ENCODE data around the gene SRA1. TPM values are rescaled to one million over a fixed set of nuclear protein-coding genes. Genes with fewer than 3 reads are reported as not detected.
A peak's percentile ranks its signal among the peaks of the same experiment; 100 is the strongest.

Gene SRA1
- total and polyA plus RNA-seq, 9 of the 15 experiments (the other 6 are each of a cell fraction or from before 2014, with no cell fraction given) = 24.1 to 47.4 (median 41.3) TPM

GRCh38 chr5:140564196-140565023 lies 7.1 kb upstream of the SRA1 start, which contains the start of the genes APBB3 and SLC35A4 (continued):
- TF ChIP-seq SNRNP70 (optimal IDR thresholded peaks at IDR 0.05; ENCODE audit: low read depth, low read length) (no peak), MECOM (CRISPR knock-in tag; IDR thresholded peaks at IDR 0.05) (no peak), ZNF431 (CRISPR knock-in tag; IDR thresholded peaks at IDR 0.05) (peak; percentile 35), TAF9B (IDR thresholded peaks at IDR 0.05; ENCODE audit: partially characterized antibody) (peak; percentile 95), MAFK (IDR thresholded peaks at IDR 0.05; ENCODE audit: low read length) (peak; percentile 30; the same call in 1 of the 2 replicates), THRB (CRISPR knock-in tag; conservative IDR thresholded peaks at IDR 0.05) (peak; percentile 4; the same call in 1 of the 2 replicates), HINFP (tag; conservative IDR thresholded peaks at IDR 0.05; ENCODE audit: low read depth) (no peak), XRCC4 (IDR thresholded peaks at IDR 0.05; ENCODE audit: extremely low read depth, insufficient read depth, insufficient read length) (no peak), ZNF282 (CRISPR knock-in tag; IDR thresholded peaks at IDR 0.05) (0 out of 2 replicates have a peak, but pooled peaks have one; percentile 37), KLF16 (IDR thresholded peaks at IDR 0.05) (no peak), TBL1XR1 (IDR thresholded peaks at IDR 0.05; ENCODE audit: low read length in 2 of 2) (peak; percentile 18 to 87; a peak in 3 of 4 replicates), ZFP36 (IDR thresholded peaks at IDR 0.05; ENCODE audit: low read depth, low read length, partially characterized antibody) (peak; percentile 2), RHOXF2B (CRISPR knock-in tag; conservative IDR thresholded peaks at IDR 0.05) (no peak), FOXP4 (CRISPR knock-in tag; IDR thresholded peaks at IDR 0.05; ENCODE audit: borderline replicate concordance) (peak; percentile 39; the same call in 1 of the 2 replicates), PRMT5 (CRISPR knock-in tag; IDR thresholded peaks at IDR 0.05) (no peak), ZNF121 (CRISPR knock-in tag; conservative IDR thresholded peaks at IDR 0.05) (no peak), ZNF561 (CRISPR knock-in tag; conservative IDR thresholded peaks at IDR 0.05) (no peak), CLOCK (CRISPR knock-in tag; IDR thresholded peaks at IDR 0.05; ENCODE audit: borderline replicate concordance) (no peak), HDAC8 (tag; IDR thresholded peaks at IDR 0.05) (no peak), SMAD3 (CRISPR knock-in tag; conservative IDR thresholded peaks at IDR 0.05) (no peak), PRPF4 (IDR thresholded peaks at IDR 0.05; ENCODE audit: insufficient read depth, low read depth, low read length, poor library complexity, severe bottlenecking) (no peak)
